Effector memory CD4-positive, alpha-beta T cell (primary cell): Measurements from ENCODE around the gene GAL3ST1.
A peak's percentile ranks its signal among the peaks of the same experiment; 100 is the strongest.

Experiments used
- DNase-seq, 3 donors: peaks; one replicate each; pipeline ENCODE4 v3.0.0-alpha.2; 2020
- H3K27ac ChIP-seq: 2 replicates; pipeline ENCODE4 v1.7.0; 2013; ENCODE audit warnings: mild to moderate bottlenecking, low read length, moderate library complexity; ENCODE audit not compliant: insufficient read depth, poor library complexity, severe bottlenecking
- H3K27me3 ChIP-seq: replicated peaks from 2 replicates; pipeline ENCODE4 v1.7.0; 2013; ENCODE audit warnings: mild to moderate bottlenecking, low read length; ENCODE audit not compliant: insufficient read depth, control insufficient read depth, poor library complexity, severe bottlenecking
- H3K36me3 ChIP-seq: 2 replicates; pipeline ENCODE4 v1.7.0; 2013; ENCODE audit warnings: mild to moderate bottlenecking, low read length, moderate library complexity; ENCODE audit not compliant: control insufficient read depth, insufficient read depth
- H3K4me1 ChIP-seq: 2 replicates; pipeline ENCODE4 v1.7.0; 2013; ENCODE audit warnings: low read length, mild to moderate bottlenecking; ENCODE audit not compliant: control insufficient read depth, insufficient read depth, poor library complexity, severe bottlenecking
- H3K4me3 ChIP-seq: 2 replicates; pipeline ENCODE4 v1.7.0; 2013; ENCODE audit warnings: low read length, low read depth, mild to moderate bottlenecking; ENCODE audit not compliant: insufficient read depth, poor library complexity, severe bottlenecking
- H3K9me3 ChIP-seq: 2 replicates; pipeline ENCODE4 v1.7.0; 2013; ENCODE audit warnings: mild to moderate bottlenecking, low read length, moderate library complexity; ENCODE audit not compliant: control insufficient read depth

Gene GAL3ST1

DNA sequence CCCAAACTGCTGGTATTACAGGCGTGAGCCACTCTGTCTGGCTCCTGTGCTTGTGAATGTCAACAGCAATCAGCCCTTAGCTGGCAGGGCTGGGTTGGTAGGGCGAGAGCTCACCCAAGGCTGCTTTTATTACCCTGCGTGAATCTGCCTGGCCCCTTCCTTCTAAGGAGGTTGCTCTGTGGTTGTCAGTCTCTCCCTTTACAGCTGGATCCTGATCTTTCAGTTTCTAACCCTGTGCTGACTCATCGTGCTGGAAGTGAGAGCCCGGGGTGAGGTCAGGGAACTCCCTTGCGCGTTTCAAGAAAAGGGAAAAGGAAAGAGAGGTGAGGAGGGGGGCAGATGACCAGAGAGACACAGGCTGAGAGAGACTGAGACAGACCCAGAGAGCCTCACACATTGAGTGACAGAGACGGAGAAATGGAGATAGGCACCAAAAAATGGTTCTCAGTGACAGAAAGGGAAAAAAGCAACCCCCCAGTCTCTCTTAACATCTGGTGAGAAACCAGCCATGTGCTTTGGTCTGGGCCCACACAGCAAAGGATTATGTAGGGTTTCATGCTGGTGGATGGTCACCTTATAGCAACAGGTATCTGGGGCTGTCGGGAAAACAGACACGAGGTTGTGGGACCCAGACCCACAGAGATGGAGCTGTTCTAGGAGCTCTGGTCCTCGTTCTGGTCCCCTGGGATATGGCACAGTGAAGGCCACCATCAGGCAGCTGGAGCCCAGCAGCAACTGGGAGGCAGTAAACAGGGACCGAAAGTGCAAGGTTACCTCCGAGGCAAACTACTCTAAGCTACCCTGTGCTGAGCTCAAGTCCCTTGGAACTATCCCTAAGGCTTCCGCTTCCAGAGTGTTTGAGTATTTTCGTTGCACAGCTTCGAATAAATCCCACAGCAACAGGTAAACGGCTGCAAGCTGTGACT, 35.1 kb upstream of the GAL3ST1 start:
- no peak for DNase-seq
- H3K4me3 ChIP-seq, result no peak overlapping the region
- H3K27me3 ChIP-seq, result no peaks in the 10 kb centered on the region
- H3K9me3 ChIP-seq, result no peaks in the 10 kb centered on the region
- no peak overlapping the region for H3K27ac ChIP-seq
- H3K36me3 ChIP-seq, result no peaks in the 10 kb centered on the region
- peaks cover 10% of the 10 kb centered on the region for H3K4me1 ChIP-seq

DNA sequence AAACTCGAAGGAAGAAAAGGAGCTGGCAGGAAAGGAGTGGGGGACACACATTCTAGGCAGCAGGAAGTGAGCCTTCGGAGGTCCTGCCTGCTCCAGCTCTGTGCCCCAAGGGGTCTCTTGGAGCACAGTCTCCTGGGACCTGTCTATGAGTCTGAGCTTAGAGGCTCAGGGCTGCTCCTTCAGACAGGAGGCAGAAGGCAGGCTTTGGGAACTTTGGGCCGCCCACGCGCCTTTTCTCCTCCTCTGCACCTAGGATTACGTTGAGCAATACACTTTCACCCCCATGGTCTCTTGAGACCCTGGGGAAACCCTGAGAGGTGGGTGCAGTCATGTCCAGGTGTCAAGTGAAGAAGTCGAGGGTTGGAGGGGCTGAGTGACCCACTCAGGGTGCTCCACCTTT, 33.5 kb upstream of the GAL3ST1 start:
- H3K36me3 ChIP-seq, result no peaks in the 10 kb centered on the region
- H3K27ac ChIP-seq, result no peak overlapping the region
- no peak for DNase-seq
- H3K4me1 ChIP-seq, result peaks cover 10% of the 10 kb centered on the region
- H3K4me3 ChIP-seq, result no peak overlapping the region
- H3K9me3 ChIP-seq, result no peaks in the 10 kb centered on the region
- no peaks in the 10 kb centered on the region for H3K27me3 ChIP-seq

DNA sequence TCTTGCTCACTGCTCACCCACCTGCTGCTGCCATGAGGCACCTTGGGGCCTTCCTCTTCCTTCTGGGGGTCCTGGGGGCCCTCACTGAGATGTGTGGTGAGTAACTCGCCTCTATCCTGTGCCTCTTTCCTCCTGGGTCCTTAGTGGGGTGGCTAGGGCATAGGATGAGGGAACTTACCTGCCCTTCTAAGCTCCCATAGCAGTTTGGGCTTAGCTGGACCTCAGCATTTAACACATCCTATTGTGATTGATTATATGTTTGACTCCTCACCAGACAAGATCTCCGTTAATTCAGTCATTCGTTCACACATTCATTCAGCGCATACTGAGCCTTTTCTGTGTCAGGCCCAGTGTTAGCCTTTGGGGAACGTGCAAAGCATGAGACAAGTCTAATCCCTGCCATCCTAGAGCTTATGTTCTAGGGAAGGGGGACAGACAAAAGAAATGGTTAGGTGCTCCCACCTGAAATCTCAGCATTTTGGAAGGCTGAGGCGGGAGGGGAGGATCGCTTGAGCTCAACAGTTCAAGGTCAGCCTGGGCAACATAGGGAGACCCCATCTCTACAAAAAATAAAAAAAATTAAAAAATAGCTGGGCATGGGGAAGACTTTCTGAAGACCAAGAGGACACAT, 33.0 kb upstream of the GAL3ST1 start:
- H3K9me3 ChIP-seq, result no peaks in the 10 kb centered on the region
- no peaks in the 10 kb centered on the region for H3K27me3 ChIP-seq
- H3K4me3 ChIP-seq, result peak overlapping the region; percentile 50
- no peak overlapping the region for H3K27ac ChIP-seq
- peaks cover 10% of the 10 kb centered on the region for H3K4me1 ChIP-seq
- no peaks in the 10 kb centered on the region for H3K36me3 ChIP-seq
- DNase-seq, result peak in 1 of 3 donors; percentile 1

DNA sequence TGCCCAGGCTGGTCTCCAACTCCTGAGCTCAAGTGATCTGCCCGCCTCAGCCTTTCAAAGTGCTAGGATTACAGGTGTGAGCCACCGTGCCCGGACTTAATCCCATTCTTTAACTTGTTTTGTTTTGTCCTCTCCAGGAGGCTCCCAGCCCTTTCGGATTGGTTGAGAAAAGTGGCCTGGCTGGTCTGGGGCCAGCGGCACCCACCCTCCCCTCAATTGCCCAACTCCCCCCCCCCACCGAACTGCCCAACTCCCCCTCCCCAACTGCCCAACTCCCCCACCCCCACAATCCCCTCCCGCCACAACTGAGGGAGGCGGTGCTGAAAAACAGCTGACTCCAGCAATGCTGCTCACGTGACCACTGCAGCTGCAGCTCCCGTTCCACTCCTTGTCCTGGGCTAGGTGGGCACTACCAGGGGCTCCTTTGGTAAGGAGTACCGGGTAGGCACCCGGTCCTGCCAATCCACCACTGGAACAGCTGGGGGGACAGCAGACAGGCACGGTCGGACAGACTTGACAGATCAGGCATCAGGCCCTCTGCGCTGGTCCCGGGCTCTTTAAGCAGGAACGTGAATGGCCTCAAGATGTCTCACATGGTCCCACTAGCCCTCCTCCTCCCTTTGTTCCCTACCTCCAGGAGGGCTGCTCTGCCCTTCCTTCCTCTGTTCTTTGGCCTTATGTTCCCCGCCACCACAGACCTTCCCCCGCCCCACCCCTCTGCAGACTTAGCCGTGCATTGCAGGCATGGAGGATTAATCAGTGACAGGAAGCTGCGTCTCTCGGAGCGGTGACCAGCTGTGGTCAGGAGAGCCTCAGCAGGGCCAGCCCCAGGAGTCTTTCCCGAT, 32.2 kb upstream of the GAL3ST1 start, which contains the start of gene TCN2:
TCN2 (plus strand) TSS at position 720 of the 845 bp plus-strand sequence. CDS start 158 bp downstream, outside the sequence.
- DNase-seq, result peak in 1 of 3 donors; percentile 9
- no peaks in the 10 kb centered on the region for H3K27me3 ChIP-seq
- H3K4me3 ChIP-seq, result peak within 1 kb of the TSS; percentile 50
- H3K4me1 ChIP-seq, result peaks cover 10% of the 10 kb centered on the region
- H3K36me3 ChIP-seq, result no peaks in the 10 kb centered on the region
- H3K9me3 ChIP-seq, result no peaks in the 10 kb centered on the region
- no peak within 1 kb of the TSS for H3K27ac ChIP-seq

DNA sequence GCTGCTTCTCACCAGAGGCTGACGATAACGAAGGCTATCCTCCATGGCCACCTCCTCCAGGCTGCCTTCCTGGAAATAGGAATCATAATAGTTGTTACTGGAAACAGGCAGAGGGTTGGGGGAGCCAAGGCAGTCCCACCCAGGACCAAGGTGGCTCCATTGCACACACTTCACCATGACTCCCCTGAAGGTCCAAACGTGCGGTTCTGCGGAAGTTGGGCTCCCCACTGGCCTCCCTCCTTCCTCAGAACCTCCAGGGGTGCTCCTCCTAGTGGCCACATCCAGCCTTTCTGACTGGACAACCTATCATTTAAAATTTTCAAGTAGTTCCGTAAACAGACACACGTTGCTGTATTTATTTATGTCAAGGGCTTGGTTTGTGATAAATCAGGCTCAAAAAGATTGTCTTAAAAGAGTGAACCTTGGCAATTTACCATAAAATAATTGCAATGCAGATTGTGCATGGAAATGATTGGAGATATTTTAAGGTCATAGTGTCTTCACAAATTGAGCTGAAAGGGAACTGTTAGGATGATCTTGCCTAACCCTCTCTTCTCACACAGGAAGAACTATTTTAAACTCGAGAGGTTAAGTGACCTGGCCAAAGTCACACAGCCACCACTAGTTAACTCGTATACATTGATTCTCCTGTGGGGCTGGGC, 31.1 kb upstream of the GAL3ST1 start:
- H3K27me3 ChIP-seq, result no peaks in the 10 kb centered on the region
- peaks cover 10% of the 10 kb centered on the region for H3K4me1 ChIP-seq
- H3K36me3 ChIP-seq, result no peaks in the 10 kb centered on the region
- H3K9me3 ChIP-seq, result no peaks in the 10 kb centered on the region
- DNase-seq, result peak in 1 of 3 donors; percentile 2
- H3K4me3 ChIP-seq, result no peak overlapping the region
- H3K27ac ChIP-seq, result no peak overlapping the region

DNA sequence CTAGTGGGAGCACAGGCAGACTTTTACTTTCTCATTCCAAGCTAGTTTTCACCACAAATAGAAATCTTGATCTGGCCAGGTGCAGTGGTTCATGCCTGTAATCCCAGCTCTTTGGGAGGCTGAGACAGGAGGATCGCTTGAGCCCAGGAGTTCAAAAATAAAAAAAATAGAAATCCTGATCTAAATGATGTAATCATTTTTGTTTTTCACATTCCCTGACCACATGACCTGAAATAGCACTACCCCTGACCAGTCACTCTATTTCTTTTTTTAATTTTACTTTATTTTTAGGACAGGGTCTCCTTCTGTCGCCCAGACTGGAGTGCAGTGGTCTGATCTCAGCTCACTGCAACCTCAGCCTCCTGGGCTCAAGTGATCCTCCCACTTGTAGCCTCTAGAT, 30.3 kb upstream of the GAL3ST1 start:
- Histone ChIP-seq H3K4me1 (peaks cover 10% of the 10 kb centered on the region), H3K4me3 (no peak overlapping the region), H3K27ac (no peak overlapping the region), H3K36me3 (no peaks in the 10 kb centered on the region), H3K27me3 (no peaks in the 10 kb centered on the region), H3K9me3 (no peaks in the 10 kb centered on the region)
- DNase-seq, result no peak

DNA sequence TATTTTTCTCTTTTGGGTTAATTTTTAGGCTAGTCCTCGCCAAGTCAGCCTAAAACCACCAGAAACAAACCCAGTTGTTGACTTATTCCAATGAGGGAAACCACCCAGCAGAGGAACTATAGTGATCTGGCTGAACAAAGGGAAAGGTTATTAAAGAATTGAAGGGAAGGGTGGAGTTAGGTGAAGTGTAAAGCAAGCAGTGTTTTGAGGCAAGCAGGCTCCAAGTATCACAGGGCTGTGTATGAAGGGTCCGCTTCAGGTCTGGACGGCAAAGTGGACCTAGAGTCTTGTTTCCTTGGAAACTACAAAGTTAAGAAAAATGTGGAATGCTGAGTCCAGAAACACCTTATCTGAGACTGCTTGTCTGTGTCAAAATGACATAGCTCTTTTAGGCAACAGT, 29.3 kb upstream of the GAL3ST1 start:
- Histone ChIP-seq H3K36me3 (no peaks in the 10 kb centered on the region), H3K9me3 (no peaks in the 10 kb centered on the region), H3K27me3 (no peaks in the 10 kb centered on the region), H3K4me3 (no peak overlapping the region), H3K4me1 (peaks cover 10% of the 10 kb centered on the region), H3K27ac (no peak overlapping the region)
- DNase-seq, result no peak

DNA sequence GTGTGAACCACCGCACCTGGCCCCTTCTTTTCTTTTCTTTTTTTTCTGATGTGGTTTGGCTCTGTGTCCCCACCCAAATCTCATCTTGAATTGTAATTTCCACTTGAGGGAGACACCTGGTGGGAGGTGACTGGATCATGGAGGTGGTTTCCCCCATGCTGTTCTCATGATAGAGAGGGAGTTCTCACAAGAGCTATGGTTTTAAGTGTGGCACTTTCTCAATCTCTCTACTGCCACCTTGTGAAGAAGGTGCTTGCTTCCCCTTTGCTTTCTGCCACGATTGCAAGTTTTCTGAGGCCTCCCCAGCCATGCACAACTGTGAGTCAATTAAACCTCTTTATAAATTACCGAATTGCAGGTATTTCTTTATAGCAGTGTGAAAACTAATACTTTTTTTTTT, 27.6 kb upstream of the GAL3ST1 start:
- Histone ChIP-seq H3K27me3 (no peaks in the 10 kb centered on the region), H3K9me3 (no peaks in the 10 kb centered on the region), H3K4me1 (peaks cover 9% of the 10 kb centered on the region), H3K27ac (no peak overlapping the region), H3K36me3 (no peaks in the 10 kb centered on the region), H3K4me3 (no peak overlapping the region)
- no peak for DNase-seq

DNA sequence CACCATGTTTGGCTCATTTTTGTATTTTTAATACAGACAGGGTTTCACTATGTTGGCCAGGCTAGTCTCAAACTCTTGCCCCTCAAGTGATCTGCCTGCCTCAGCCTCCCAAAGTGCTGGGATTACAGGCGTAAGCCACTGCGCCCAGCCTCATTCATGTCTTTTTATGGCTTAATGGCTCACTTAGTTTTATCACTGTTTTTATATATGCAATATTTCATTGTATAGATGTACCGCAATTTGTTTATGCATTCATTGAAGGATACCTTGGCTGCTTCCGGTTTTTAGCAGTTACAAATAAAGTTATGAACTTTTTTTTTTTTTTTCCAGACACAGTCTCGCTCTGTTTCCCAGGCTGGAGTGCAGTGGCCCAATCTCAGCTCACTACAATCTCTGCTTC, 27.0 kb upstream of the GAL3ST1 start:
- H3K27me3 ChIP-seq, result no peaks in the 10 kb centered on the region
- H3K4me3 ChIP-seq, result no peak overlapping the region

More for the DNA sequence above, 27.0 kb upstream of the GAL3ST1 start:
- Histone ChIP-seq H3K27ac (no peak overlapping the region), H3K36me3 (no peaks in the 10 kb centered on the region), H3K9me3 (no peaks in the 10 kb centered on the region), H3K4me1 (peaks cover 3% of the 10 kb centered on the region)
- DNase-seq, result no peak
